Measurements from ENCODE around the gene STK32C. TPM values are rescaled to one million over a fixed set of nuclear protein-coding genes. Genes with fewer than 3 reads are reported as not detected.

STK32C gene
- total RNA-seq, 1 donor from 2014 or later = 69.2 TPM

DNA sequence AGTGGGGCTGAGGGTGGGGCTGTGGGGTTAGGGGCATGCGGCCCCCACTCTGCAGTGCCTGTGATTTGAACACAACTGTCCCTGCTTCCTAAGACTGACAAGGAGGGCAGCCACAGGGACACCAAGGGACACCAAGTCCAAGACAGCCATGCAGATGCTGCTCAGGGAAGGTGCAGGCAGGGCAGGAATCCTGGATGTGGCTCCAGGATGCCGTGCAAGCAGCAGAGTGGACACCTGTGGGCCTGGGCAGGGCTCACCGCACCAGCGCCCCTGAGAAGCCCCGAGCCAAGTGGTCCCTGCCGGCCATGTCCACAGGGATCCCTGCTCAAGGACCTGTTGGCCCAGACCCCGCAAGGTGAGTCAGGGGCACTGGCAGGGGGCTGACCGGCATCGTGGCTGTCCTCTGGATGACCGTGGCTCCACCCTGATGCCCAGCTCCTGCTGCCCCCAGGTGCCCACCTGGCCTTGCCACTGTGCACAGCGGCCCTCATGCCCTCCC is 58.5 kb downstream of the STK32C start:
- H3K36me3 Mint-ChIP-seq (ENCODE audit: unreplicated experiment) = no peaks in the 10 kb centered on the region
- H3K4me1 Mint-ChIP-seq (ENCODE audit: low read depth, unreplicated experiment) = peaks cover 20% of the 10 kb centered on the region
- DNase-seq = no peak
- H3K9me3 Mint-ChIP-seq (ENCODE audit: unreplicated experiment) = peaks cover 17% of the 10 kb centered on the region
- TF ChIP-seq, protein P1, sequence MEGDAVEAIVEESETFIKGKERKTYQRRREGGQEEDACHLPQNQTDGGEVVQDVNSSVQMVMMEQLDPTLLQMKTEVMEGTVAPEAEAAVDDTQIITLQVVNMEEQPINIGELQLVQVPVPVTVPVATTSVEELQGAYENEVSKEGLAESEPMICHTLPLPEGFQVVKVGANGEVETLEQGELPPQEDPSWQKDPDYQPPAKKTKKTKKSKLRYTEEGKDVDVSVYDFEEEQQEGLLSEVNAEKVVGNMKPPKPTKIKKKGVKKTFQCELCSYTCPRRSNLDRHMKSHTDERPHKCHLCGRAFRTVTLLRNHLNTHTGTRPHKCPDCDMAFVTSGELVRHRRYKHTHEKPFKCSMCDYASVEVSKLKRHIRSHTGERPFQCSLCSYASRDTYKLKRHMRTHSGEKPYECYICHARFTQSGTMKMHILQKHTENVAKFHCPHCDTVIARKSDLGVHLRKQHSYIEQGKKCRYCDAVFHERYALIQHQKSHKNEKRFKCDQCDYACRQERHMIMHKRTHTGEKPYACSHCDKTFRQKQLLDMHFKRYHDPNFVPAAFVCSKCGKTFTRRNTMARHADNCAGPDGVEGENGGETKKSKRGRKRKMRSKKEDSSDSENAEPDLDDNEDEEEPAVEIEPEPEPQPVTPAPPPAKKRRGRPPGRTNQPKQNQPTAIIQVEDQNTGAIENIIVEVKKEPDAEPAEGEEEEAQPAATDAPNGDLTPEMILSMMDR (IDR thresholded peaks at IDR 0.05; ENCODE audit: partially characterized antibody, unreplicated experiment) = no peak
- no peak overlapping the region for H3K4me3 Mint-ChIP-seq (ENCODE audit: unreplicated experiment)
- peaks cover 27% of the 10 kb centered on the region for H3K27me3 Mint-ChIP-seq (ENCODE audit: unreplicated experiment)
- H3K27ac Mint-ChIP-seq (ENCODE audit: unreplicated experiment) = no peak overlapping the region

DNA sequence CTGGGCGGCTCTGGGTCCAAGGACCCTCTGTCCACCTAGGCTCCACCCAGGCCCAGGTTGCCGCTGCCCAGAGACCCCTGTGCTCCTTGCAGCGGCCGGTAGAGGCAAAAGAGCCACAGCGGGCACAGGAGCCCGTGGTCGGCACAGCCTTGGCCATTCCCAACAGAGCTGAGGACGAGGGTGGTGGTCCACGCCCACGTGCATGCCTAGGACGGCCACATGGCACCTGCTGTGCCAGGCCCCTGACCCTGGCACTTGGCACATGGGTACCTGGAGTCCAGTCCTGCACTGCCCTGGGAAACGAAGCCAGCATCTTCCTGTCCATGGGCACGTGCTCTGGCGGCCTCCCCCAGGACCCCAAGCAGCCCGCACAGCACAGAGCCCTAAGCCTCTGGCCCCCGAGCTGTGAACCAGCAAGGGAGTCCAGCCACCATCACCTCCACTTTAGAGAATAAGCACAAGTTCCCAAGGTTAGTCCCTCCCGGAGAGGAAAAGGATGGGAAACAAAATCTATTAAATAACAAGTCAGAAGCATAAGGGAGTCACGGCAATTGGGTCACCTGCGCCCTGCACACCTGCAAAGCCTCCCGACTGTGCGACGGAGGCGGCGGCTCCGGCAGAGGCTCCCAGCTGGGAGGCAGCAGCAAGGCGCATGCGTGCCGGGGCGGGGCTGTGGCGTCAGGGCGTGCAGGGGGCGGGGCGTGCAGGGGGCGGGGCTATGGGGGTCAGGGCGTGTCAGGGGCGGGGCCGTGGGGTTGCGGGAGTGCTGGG is 59.1 kb downstream of the STK32C start:
- H3K36me3 Mint-ChIP-seq (ENCODE audit: unreplicated experiment) = no peaks in the 10 kb centered on the region
- peak overlapping the region; percentile 66 for H3K27ac Mint-ChIP-seq (ENCODE audit: unreplicated experiment)
- peaks cover 17% of the 10 kb centered on the region for H3K9me3 Mint-ChIP-seq (ENCODE audit: unreplicated experiment)
- H3K4me1 Mint-ChIP-seq (ENCODE audit: low read depth, unreplicated experiment) = peaks cover 20% of the 10 kb centered on the region
- peaks cover 24% of the 10 kb centered on the region for H3K27me3 Mint-ChIP-seq (ENCODE audit: unreplicated experiment)
- TF ChIP-seq, protein P1 (IDR thresholded peaks at IDR 0.05; ENCODE audit: partially characterized antibody, unreplicated experiment) = no peak
- peak; percentile 61 for DNase-seq
- H3K4me3 Mint-ChIP-seq (ENCODE audit: unreplicated experiment) = peak overlapping the region; percentile 34

DNA sequence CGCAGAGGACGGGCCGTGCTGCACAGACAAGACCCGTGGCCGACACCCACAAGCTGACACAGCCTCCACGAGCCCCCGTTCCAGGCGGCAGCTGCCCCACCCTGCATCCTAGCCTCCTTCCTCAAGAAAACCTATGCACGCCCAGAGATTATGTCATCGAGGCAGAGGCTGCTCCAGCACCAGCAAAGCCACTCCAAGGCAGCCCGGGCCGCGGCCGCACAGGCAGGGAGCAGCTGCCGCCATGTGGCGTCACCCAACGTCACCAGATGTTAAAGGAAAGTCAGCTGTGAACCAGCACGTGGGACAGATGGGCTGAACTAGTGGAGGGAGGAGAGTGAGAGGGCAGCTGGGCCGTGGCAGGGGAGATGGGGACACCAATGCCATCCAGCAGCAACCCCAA is 59.8 kb downstream of the STK32C start:
- Mint-ChIP-seq H3K27ac (ENCODE audit: unreplicated experiment) (peak overlapping the region; percentile 98), H3K4me1 (ENCODE audit: low read depth, unreplicated experiment) (peaks cover 21% of the 10 kb centered on the region), H3K36me3 (ENCODE audit: unreplicated experiment) (no peaks in the 10 kb centered on the region), H3K4me3 (ENCODE audit: unreplicated experiment) (peak overlapping the region; percentile 80), H3K9me3 (ENCODE audit: unreplicated experiment) (peaks cover 17% of the 10 kb centered on the region), H3K27me3 (ENCODE audit: unreplicated experiment) (peaks cover 24% of the 10 kb centered on the region)
- TF ChIP-seq, protein P1 (IDR thresholded peaks at IDR 0.05; ENCODE audit: partially characterized antibody, unreplicated experiment) = no peak
- DNase-seq = peak; percentile 74

DNA sequence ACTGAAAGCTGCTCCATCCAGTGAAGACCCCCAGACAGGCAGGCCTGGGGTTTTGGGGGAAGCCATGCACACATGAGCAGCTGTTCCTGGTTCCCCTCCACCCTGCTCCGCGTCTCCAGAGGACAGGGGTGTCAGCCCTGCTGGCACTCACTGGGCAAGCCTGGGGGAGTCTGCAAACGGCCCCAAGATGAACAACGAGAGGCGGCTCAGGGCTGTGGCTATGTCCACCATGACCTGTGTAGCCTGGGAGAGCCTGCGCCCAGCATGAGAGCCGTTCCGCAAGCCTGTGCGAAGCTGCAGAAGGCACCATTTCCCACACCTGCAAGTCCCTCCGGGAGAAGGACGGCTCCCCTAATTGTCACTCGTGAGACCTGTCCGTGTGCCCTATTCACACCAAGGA is 61.5 kb downstream of the STK32C start:
- no peak for DNase-seq
- Mint-ChIP-seq H3K9me3 (ENCODE audit: unreplicated experiment) (peaks cover 20% of the 10 kb centered on the region), H3K36me3 (ENCODE audit: unreplicated experiment) (no peaks in the 10 kb centered on the region), H3K4me1 (ENCODE audit: low read depth, unreplicated experiment) (peaks cover 24% of the 10 kb centered on the region), H3K4me3 (ENCODE audit: unreplicated experiment) (peak overlapping the region; percentile 15), H3K27me3 (ENCODE audit: unreplicated experiment) (peaks cover 25% of the 10 kb centered on the region), H3K27ac (ENCODE audit: unreplicated experiment) (no peak overlapping the region)
- TF ChIP-seq, protein P1 (IDR thresholded peaks at IDR 0.05; ENCODE audit: partially characterized antibody, unreplicated experiment) = no peak

DNA sequence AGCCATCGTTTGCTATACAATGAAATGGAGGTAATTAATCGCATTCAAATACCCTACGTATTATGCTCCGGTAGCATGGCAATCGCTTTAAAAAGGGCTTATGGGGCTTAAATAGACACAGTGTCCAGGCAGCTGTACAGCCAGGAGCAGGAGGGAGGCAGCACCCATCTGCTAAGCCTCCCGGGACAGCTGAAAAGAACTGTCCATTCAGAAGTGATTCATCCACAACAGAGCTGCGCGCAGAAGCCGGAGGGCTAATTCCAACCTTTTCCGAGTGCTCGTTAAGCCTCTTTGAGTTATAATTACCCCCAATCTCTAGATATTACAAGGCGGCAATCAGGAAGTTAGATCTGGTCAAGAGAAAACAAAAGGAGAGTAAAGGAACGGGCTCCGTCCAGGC is 62.7 kb downstream of the STK32C start:
- H3K4me3 Mint-ChIP-seq (ENCODE audit: unreplicated experiment) = peak overlapping the region; percentile 9
- H3K27me3 Mint-ChIP-seq (ENCODE audit: unreplicated experiment) = peaks cover 28% of the 10 kb centered on the region
- peaks cover 22% of the 10 kb centered on the region for H3K9me3 Mint-ChIP-seq (ENCODE audit: unreplicated experiment)
- no peaks in the 10 kb centered on the region for H3K36me3 Mint-ChIP-seq (ENCODE audit: unreplicated experiment)
- DNase-seq = no peak
- peak overlapping the region; percentile 75 for H3K27ac Mint-ChIP-seq (ENCODE audit: unreplicated experiment)
- peaks cover 30% of the 10 kb centered on the region for H3K4me1 Mint-ChIP-seq (ENCODE audit: low read depth, unreplicated experiment)
- TF ChIP-seq, protein P1 (IDR thresholded peaks at IDR 0.05; ENCODE audit: partially characterized antibody, unreplicated experiment) = no peak

Data from glutamatergic neuron (in vitro differentiated cells).